Caki2 (cell line): Measurements from ENCODE around the gene FAM98B. TPM values are rescaled to one million over a fixed set of nuclear protein-coding genes. Genes with fewer than 3 reads are reported as not detected.
"Not testable (repeated sequence)": the region's sequence is repeated elsewhere in the genome, so short reads cannot be mapped to it uniquely, and the experiment has no call there.

Experiments used
- DNase-seq: peaks from one replicate; pipeline ENCODE4 v3.0.0-alpha.2; 2015; ENCODE audit warnings: low read depth
- in situ Hi-C: cut with HindIII; loops from 2 replicates; pipeline ENCODE4 v1.10.0; 2016; ENCODE audit warnings: low sequenced_read_pairs, low pct_unique_long_range_greater_than_20kb, mixed read lengths
- total RNA-seq: library from RNA; depleted of rRNA; stranded (reverse); fragments of >200 nt; shearing (Covaris generic); gene quantifications from 2 replicates; pipeline ENCODE4 v1.2.3, GENCODE V29; 2014; ENCODE audit warnings: low replicate concordance; rRNA removed

Gene FAM98B
- 1.4 and 4.3 TPM in 2 replicates for total RNA-seq

GRCh38 chr15:38453971-38454695, at the start of gene FAM98B:
TSS of gene FAM98B (plus strand) at chr15:38454127. CDS start at chr15:38454162, 35 bp downstream.
- in situ Hi-C loops, result no loop called here
- DNase-seq, result peak; percentile 83

- in situ Hi-C loops, result no loop called here
- DNase-seq, result no peak
Measured at GRCh38 chr15:38406436-38406835, 47.5 kb upstream of the FAM98B start.

GRCh38 chr15:38408576-38408975, 45.4 kb upstream of the FAM98B start:
- DNase-seq, result no peak

GRCh38 chr15:38411902-38412301, 42.0 kb upstream of the FAM98B start:
- in situ Hi-C loops, result no loop called here

More at GRCh38 chr15:38408576-38408975, 45.4 kb upstream of the FAM98B start:
- in situ Hi-C loops, result no loop called here

GRCh38 chr15:38412466-38412865, 41.5 kb upstream of the FAM98B start:
- no peak for DNase-seq
- in situ Hi-C loops, result no loop called here

More at GRCh38 chr15:38411902-38412301, 42.0 kb upstream of the FAM98B start:
- no peak for DNase-seq

GRCh38 chr15:38414357-38414756, 39.6 kb upstream of the FAM98B start:
- DNase-seq, result peak; percentile 14
- in situ Hi-C loops, result no loop called here

GRCh38 chr15:38421069-38421690, 32.7 kb upstream of the FAM98B start:
- no peak for DNase-seq
- in situ Hi-C loops, result no loop called here

- DNase-seq, result no peak
- in situ Hi-C loops, result no loop called here
Measured at GRCh38 chr15:38424101-38424552, 29.8 kb upstream of the FAM98B start.

- in situ Hi-C loops, result no loop called here
Measured at GRCh38 chr15:38425269-38425668, 28.7 kb upstream of the FAM98B start.

GRCh38 chr15:38427380-38427779, 26.5 kb upstream of the FAM98B start:
- in situ Hi-C loops, result no loop called here
- no peak for DNase-seq

More at GRCh38 chr15:38425269-38425668, 28.7 kb upstream of the FAM98B start:
- no peak for DNase-seq

- in situ Hi-C loops, result no loop called here
- DNase-seq, result no peak
Measured at GRCh38 chr15:38430106-38430760, 23.7 kb upstream of the FAM98B start.

GRCh38 chr15:38436993-38437392, 16.9 kb upstream of the FAM98B start:
- in situ Hi-C loops, result no loop called here
- no peak for DNase-seq

- in situ Hi-C loops, result not testable (repeated sequence)
Measured at GRCh38 chr15:38437603-38438002, 16.3 kb upstream of the FAM98B start.

GRCh38 chr15:38438031-38438986, 15.6 kb upstream of the FAM98B start:
- no peak for DNase-seq
- in situ Hi-C loops, result no loop called here

More at GRCh38 chr15:38437603-38438002, 16.3 kb upstream of the FAM98B start:
- DNase-seq, result not testable (repeated sequence)

- in situ Hi-C loops, result no loop called here
- peak; percentile 47 for DNase-seq
Measured at GRCh38 chr15:38440353-38441129, 13.4 kb upstream of the FAM98B start.

GRCh38 chr15:38441130-38441519, 12.8 kb upstream of the FAM98B start:
- in situ Hi-C loops, result no loop called here
- DNase-seq, result no peak

- no peak for DNase-seq
- in situ Hi-C loops, result no loop called here
Measured at GRCh38 chr15:38454696-38455090, 766 bp downstream of the FAM98B start.
